T-helper 2 cell (primary cell): ENCODE results near the gene EIF1AX.
"Not testable (repeated sequence)": the region's sequence is repeated elsewhere in the genome, so short reads cannot be mapped to it uniquely, and the experiment has no call there.

ENCODE experiments used
- DNase-seq, 5 experiments: peaks; one replicate each; pipeline versions ENCODE4 v3.0.0 to v3.0.0-alpha.2; 2012 to 2022

Gene EIF1AX

GRCh38 chrX:20126833-20127232 is 14.8 kb downstream of the EIF1AX start:
- DNase-seq = not testable (repeated sequence)

GRCh38 chrX:20124964-20125363 is 16.7 kb downstream of the EIF1AX start:
- no peak for DNase-seq

- no peak for DNase-seq
Measured at GRCh38 chrX:20118065-20118824, 23.4 kb downstream of the EIF1AX start.

GRCh38 chrX:20116577-20117240 is 24.9 kb downstream of the EIF1AX start, which contains the start of gene MAP7D2:
Gene MAP7D2 (minus strand): TSS chrX:20116907. CDS start chrX:20116879, 28 bp downstream.
- peak in 1 of 5 experiments; percentile 21 for DNase-seq

- peak in 1 of 5 experiments; percentile 0 for DNase-seq
Measured at GRCh38 chrX:20116087-20116576, 25.5 kb downstream of the EIF1AX start.

GRCh38 chrX:20112022-20112774 is 29.4 kb downstream of the EIF1AX start:
- no peak for DNase-seq

GRCh38 chrX:20111271-20111670 is 30.4 kb downstream of the EIF1AX start:
- DNase-seq = no peak

GRCh38 chrX:20101934-20102581 is 39.6 kb downstream of the EIF1AX start:
- DNase-seq = no peak

- no peak for DNase-seq
Measured at GRCh38 chrX:20091499-20091898, 50.1 kb downstream of the EIF1AX start.

GRCh38 chrX:20089845-20090244 is 51.8 kb downstream of the EIF1AX start:
- DNase-seq = no peak

GRCh38 chrX:20080277-20080676 is 61.4 kb downstream of the EIF1AX start:
- DNase-seq = no peak
